GM12875 (cell line): ENCODE results near the gene SLC28A1.

ENCODE experiments used
- H3K4me3 ChIP-seq: one replicate; pipeline ENCODE4 v1.5.1; 2011; ENCODE audit warnings: low read depth, low read length, control low read depth
- TF ChIP-seq, protein P1 (sequence below): IDR thresholded peaks from 2 replicates; pipeline ENCODE4 v1.5.1; 2011; ENCODE audit warnings: low read depth, mild to moderate bottlenecking, control low read depth, inconsistent platforms, low read length, moderate library complexity, borderline replicate concordance; ENCODE audit not compliant: insufficient read depth

The SLC28A1 gene

DNA sequence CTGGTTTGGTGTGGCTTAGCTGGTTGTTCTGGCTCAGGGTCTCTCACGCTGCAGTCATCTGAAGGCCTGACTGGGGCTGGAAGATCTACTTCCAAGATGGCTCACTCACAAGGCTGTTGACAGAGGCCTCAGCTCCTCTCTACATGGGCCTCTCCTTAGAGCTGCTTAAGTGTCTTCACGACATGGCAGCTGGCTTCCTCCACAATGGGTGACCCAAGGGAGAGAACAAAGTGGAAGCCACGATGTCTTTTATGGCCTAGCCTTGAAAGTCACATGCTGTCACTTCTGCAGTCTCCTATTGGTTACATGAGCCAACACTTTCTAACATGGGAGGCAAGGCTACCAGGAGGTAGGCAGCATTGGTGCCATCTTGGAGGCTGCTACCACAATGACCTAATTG, 83.8 kb downstream of the SLC28A1 start:
- TF ChIP-seq, protein P1, sequence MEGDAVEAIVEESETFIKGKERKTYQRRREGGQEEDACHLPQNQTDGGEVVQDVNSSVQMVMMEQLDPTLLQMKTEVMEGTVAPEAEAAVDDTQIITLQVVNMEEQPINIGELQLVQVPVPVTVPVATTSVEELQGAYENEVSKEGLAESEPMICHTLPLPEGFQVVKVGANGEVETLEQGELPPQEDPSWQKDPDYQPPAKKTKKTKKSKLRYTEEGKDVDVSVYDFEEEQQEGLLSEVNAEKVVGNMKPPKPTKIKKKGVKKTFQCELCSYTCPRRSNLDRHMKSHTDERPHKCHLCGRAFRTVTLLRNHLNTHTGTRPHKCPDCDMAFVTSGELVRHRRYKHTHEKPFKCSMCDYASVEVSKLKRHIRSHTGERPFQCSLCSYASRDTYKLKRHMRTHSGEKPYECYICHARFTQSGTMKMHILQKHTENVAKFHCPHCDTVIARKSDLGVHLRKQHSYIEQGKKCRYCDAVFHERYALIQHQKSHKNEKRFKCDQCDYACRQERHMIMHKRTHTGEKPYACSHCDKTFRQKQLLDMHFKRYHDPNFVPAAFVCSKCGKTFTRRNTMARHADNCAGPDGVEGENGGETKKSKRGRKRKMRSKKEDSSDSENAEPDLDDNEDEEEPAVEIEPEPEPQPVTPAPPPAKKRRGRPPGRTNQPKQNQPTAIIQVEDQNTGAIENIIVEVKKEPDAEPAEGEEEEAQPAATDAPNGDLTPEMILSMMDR = no peak
- no peak overlapping the region for H3K4me3 ChIP-seq

DNA sequence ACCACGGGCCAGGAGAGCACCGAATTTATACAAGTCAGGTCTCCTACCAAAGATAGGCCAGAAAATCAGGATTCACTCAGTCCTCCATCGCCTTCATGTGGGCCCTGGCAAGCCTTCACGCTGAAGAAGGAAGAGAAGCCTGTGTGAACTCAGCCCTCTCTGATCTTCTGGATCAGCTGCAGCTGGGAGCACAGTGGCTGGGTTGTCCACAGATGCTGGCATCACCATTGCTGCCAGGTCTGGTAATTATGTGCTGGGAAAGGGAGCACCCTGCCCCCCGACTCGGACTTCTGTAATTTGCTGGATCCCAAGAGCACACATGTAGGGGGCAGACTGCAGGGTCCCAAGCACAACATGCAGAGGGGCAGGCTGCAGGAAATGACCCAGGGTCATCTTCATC, 84.8 kb downstream of the SLC28A1 start:
- no peak overlapping the region for H3K4me3 ChIP-seq
- TF ChIP-seq, protein P1 = no peak

DNA sequence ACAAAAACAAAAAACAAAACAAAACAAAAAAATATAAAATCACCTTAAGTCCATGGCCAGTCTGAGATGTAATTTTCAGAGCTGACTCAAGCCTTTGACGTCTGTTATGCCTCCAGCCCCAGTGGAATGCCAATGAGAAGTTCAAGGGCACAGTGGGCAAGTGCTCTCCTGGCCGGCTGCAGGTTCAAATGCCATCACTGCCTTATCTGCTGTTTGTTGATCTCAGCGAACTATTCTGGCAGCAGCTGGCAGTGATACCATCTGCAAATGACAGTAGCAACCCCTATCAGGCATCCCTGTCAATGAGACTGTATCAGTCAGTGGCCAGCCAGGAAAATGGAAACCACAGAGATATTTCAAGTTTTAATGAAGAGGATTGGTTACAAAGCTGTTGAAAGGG, 86.4 kb downstream of the SLC28A1 start:
- H3K4me3 ChIP-seq = no peak overlapping the region
- TF ChIP-seq, protein P1 = no peak

DNA sequence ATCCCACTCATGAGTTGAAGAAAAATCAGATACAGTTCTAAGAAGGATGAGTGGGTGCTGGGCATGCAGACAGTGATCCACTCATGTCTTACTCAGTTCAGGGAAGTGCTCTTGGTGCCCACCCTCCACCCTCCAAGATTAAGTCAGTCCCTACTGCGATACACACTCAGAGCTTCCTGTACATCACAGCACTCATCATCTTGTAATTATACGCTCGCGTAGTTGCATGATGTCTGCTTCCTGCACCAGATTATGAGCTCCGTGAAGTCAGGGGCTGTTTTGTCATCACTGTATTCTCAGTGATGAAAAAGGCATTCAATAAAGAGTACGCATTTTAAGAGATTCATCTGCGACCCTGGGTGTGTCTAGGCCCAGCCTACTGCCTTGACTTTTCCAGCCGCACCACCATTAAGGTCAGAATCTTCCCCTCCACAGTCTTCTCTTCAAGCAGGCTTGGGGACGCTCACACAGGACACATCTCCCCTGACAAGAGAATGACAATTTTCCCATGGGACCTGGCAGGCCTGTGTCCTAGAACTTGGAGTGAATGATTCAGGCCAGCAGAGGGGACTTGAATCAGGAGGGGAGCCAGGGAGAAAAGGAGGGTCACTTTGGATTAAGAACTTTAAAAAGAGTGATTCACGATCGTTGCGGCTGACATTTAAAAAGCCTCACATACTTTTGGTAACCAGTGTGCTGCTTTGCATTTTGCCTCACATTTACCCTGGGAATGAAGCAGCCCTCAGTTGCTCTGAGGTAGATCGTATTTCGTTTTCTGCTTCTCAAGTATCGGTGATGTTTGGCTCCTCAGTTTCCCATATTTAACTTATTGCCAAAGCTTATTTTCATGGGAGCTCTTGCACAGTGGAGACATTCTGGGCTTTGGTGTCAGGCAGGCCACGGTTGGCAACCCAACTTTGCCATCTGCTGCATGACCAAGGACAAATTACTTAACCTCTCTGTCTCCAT, 89.3 kb downstream of the SLC28A1 start:
- H3K4me3 ChIP-seq = no peak overlapping the region
- TF ChIP-seq, protein P1 = no peak

DNA sequence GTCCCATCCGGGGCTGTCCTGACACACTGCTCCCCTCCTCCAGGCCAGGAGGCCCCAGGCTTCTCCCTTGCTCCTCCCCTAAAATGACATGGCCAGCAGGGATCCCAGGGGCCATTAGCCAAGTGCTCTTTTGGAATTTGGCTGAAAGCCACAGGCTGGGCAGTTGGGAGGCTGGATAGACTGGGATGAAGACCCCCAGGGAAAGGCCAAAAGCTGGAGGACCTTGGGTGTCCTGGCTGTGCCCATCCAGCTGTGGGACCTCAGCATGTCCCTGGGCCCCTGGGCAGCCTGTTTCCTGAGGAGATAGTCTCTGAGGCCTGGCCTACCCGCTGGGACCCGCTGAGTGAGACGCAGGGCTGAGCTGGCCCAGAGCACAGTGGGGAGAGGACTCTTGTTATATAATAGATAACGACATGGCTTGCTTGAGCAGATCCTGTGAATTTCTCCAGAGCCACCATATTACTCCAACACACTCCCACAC, 91.4 kb downstream of the SLC28A1 start:
- no peak overlapping the region for H3K4me3 ChIP-seq
- TF ChIP-seq, protein P1 = no peak

DNA sequence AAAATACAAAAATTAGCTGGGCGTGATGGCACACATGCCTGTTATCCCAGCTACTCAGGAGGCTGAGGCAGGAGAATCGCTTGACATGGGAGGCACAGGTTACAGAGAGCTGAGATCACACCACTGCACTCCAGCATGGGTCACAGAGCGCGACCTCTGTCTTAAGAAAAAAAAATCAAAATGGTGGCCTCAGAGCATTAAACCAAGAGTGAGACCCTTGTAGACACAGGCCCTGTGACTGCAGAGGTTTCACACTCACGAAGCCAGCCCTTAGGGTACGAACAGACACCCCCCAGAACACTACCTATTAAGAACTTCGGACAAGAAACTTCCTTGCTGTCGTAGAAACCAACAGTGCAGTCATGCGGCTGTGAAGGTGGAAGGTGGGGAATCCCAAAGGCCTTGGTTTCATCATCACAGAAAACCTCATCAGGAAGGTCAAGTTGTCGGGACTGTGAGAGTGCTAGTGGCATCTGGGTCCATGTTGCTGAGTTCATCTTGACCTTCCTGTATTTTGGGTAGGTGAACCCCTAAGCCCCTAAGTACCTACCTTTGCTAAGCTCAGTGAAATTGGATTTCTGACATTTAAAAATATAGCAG, 92.4 kb downstream of the SLC28A1 start:
- no peak overlapping the region for H3K4me3 ChIP-seq
- TF ChIP-seq, protein P1 = no peak
